K562 (cell line): ENCODE measurements around the gene UBA7. TPM values are rescaled to one million over a fixed set of nuclear protein-coding genes. Genes with fewer than 3 reads are reported as not detected.
A peak's percentile ranks its signal among the peaks of the same experiment; 100 is the strongest.

Experiments
- BMI1 ChIP-seq: fragments of 150-350 bp; IDR thresholded peaks from 2 replicates; pipeline ENCODE4 v1.6.1; 2014; ENCODE audit warnings: low read length
- DMBX1 ChIP-seq: fragments of 250-450 bp; sonication (Bioruptor Pico); IDR thresholded peaks from 2 replicates; pipeline ENCODE4 v1.8.0; 2022; ENCODE audit warnings: inconsistent platforms, mild to moderate bottlenecking, moderate library complexity, borderline replicate concordance
- KLF10 ChIP-seq: fragments of 250-450 bp; sonication (Bioruptor Pico); IDR thresholded peaks from 2 replicates; pipeline ENCODE4 v1.6.1; 2021; ENCODE audit warnings: matching md5 sums
- MEF2D ChIP-seq: conservative IDR thresholded peaks from 2 replicates; pipeline ENCODE4 v1.6.1; 2016; ENCODE audit warnings: low read depth, missing genetic modification characterization, missing compliant biosample characterization
- NRF1 ChIP-seq, 2 experiments: fragments of 450-650 bp; IDR thresholded peaks in 1 of 2; conservative IDR thresholded peaks in 1 of 2; 2 replicates each; pipeline ENCODE4 v1.6.1; 2014; ENCODE audit warnings: mild to moderate bottlenecking in 2 of 2
- PTBP1 ChIP-seq: fragments of 200-400 bp; formaldehyde crosslinking; IDR thresholded peaks from 2 replicates; pipeline ENCODE4 v1.6.1; 2017; ENCODE audit warnings: low read depth, low read length
- ZNF347 ChIP-seq: fragments of 450-650 bp; formaldehyde crosslinking; IDR thresholded peaks from 2 replicates; pipeline ENCODE4 v1.4.0; 2020; ENCODE audit warnings: low read depth, mild to moderate bottlenecking, moderate library complexity
- polyA plus RNA-seq, 8 experiments: library from polyadenylated mRNA; depleted of rRNA in 4 of 8; stranded (reverse) in 5 of 8; unstranded in 3 of 8; fragments of >200 nt; fragmentation: Nextera tagmentation in 2 of 8; fragmentation: Illumina TruSeq in 1 of 8; extraction: Ambion mirVana in 2 of 8; extraction: Trizol in 1 of 8; gene quantifications; 2 replicates each; pipeline versions ENCODE4 v1.2.1 to v1.2.3, GENCODE V29; 2011 to 2014; ENCODE audit warnings: inconsistent platforms in 1 of 8, missing spikeins in 1 of 8
- total RNA-seq, 7 experiments: library from RNA; depleted of rRNA in 6 of 7; stranded (reverse); fragments of >200 nt in 6 of 7; fragmentation: Illumina TruSeq in 2 of 7; extraction: Trizol in 2 of 7; gene quantifications; 2 replicates each; pipeline versions ENCODE4 v1.2.1 to v1.2.3, GENCODE V29; 2011 to 2021; ENCODE audit warnings: low replicate concordance in 1 of 7
- TF ChIP-seq, protein P1 (sequence below), 2 experiments: fragments of 450-650 bp in 1 of 2; sonication (generic) in 1 of 2; formaldehyde crosslinking in 1 of 2; IDR thresholded peaks; 2 replicates each; pipeline versions ENCODE4 v1.7.1 to v1.9.0; 2016 to 2022; ENCODE audit warnings: inconsistent platforms in 1 of 2, mild to moderate bottlenecking in 1 of 2, missing genetic modification reagents in 1 of 2
- TF ChIP-seq, protein P2 (sequence below): sonication (generic); formaldehyde crosslinking; IDR thresholded peaks from 2 replicates; pipeline ENCODE4 v1.8.0; 2023; ENCODE audit warnings: mild to moderate bottlenecking, missing genetic modification reagents
- TF ChIP-seq, protein P3 (sequence below), 2 experiments: fragments of 200-800 bp in 1 of 2; sonication (Bioruptor generic) in 1 of 2; sonication (generic) in 1 of 2; formaldehyde crosslinking in 1 of 2; IDR thresholded peaks in 1 of 2; conservative IDR thresholded peaks in 1 of 2; 2 replicates each; pipeline versions ENCODE4 v1.5.0 to v1.6.1; 2016 to 2020; ENCODE audit warnings: missing compliant biosample characterization in 1 of 2, missing genetic modification characterization in 1 of 2, missing genetic modification reagents in 1 of 2

Gene UBA7
- total and polyA plus RNA-seq, 9 of the 15 experiments (the other 6 are each of a cell fraction or from before 2014, with no cell fraction given): 0.17 to 3.3 (median 2.0) TPM

DNA sequence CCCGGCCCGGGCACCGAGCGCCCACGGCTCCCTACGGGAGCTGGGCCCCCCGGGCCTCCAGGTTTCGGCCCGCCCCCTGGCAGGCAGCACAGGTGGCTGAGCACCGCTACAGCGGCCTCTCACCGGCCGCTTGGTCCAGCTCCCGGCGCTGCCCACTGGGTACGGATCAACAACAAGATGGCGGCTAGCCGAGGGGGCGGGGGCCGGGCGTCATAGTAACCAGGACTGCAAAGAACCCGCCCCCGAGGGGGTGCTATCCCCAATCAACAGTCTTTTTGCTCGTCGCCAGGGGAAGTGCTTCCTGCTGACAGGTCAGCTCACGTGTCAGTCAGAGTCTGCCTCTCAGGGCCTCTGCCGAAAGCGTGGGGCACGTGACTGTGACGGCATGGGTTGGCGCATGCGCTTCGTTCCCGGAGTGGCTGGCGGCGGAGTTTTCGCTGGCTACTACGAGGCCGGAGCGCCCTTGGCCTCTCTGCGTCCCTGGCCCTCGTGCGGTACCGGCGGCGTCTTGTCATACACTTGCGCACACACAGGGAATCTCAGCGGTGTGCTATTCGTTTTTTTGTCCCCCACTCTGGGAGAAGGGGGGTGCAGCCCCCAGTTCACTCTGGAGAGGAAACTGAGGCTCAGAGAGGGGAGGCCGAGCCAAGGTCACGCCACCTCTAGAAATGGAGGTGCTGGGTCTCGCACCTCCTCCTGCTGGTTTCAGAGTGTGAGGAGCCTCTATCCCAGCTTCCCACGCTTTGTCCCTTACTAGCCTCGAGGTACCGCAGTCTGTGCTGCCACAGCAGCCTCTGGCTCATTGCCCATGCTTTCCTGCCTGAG lies 27.2 kb downstream of the UBA7 start, which contains the start of gene IP6K1 (continued):
- TF ChIP-seq, protein P1, sequence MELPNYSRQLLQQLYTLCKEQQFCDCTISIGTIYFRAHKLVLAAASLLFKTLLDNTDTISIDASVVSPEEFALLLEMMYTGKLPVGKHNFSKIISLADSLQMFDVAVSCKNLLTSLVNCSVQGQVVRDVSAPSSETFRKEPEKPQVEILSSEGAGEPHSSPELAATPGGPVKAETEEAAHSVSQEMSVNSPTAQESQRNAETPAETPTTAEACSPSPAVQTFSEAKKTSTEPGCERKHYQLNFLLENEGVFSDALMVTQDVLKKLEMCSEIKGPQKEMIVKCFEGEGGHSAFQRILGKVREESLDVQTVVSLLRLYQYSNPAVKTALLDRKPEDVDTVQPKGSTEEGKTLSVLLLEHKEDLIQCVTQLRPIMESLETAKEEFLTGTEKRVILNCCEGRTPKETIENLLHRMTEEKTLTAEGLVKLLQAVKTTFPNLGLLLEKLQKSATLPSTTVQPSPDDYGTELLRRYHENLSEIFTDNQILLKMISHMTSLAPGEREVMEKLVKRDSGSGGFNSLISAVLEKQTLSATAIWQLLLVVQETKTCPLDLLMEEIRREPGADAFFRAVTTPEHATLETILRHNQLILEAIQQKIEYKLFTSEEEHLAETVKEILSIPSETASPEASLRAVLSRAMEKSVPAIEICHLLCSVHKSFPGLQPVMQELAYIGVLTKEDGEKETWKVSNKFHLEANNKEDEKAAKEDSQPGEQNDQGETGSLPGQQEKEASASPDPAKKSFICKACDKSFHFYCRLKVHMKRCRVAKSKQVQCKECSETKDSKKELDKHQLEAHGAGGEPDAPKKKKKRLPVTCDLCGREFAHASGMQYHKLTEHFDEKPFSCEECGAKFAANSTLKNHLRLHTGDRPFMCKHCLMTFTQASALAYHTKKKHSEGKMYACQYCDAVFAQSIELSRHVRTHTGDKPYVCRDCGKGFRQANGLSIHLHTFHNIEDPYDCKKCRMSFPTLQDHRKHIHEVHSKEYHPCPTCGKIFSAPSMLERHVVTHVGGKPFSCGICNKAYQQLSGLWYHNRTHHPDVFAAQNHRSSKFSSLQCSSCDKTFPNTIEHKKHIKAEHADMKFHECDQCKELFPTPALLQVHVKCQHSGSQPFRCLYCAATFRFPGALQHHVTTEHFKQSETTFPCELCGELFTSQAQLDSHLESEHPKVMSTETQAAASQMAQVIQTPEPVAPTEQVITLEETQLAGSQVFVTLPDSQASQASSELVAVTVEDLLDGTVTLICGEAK (IDR thresholded peaks at IDR 0.05): peak; percentile 69
- TF ChIP-seq, protein P1 (CRISPR knock-in tag; IDR thresholded peaks at IDR 0.05): no peak
- TF ChIP-seq PTBP1 (no peak), DMBX1 (CRISPR knock-in tag) (peak; percentile 73), ZNF347 (CRISPR knock-in tag) (no peak), NRF1 (conservative IDR thresholded peaks at IDR 0.05 in 1 of 2, IDR thresholded peaks at IDR 0.05 in 1 of 2) (peak; percentile 97 to 98), BMI1 (peak; percentile 59; the same call in 1 of the 2 replicates), KLF10 (CRISPR knock-in tag) (no peak), MEF2D (tag) (0 out of 2 replicates have a peak, but pooled peaks have one; percentile 67)
- TF ChIP-seq, protein P2, sequence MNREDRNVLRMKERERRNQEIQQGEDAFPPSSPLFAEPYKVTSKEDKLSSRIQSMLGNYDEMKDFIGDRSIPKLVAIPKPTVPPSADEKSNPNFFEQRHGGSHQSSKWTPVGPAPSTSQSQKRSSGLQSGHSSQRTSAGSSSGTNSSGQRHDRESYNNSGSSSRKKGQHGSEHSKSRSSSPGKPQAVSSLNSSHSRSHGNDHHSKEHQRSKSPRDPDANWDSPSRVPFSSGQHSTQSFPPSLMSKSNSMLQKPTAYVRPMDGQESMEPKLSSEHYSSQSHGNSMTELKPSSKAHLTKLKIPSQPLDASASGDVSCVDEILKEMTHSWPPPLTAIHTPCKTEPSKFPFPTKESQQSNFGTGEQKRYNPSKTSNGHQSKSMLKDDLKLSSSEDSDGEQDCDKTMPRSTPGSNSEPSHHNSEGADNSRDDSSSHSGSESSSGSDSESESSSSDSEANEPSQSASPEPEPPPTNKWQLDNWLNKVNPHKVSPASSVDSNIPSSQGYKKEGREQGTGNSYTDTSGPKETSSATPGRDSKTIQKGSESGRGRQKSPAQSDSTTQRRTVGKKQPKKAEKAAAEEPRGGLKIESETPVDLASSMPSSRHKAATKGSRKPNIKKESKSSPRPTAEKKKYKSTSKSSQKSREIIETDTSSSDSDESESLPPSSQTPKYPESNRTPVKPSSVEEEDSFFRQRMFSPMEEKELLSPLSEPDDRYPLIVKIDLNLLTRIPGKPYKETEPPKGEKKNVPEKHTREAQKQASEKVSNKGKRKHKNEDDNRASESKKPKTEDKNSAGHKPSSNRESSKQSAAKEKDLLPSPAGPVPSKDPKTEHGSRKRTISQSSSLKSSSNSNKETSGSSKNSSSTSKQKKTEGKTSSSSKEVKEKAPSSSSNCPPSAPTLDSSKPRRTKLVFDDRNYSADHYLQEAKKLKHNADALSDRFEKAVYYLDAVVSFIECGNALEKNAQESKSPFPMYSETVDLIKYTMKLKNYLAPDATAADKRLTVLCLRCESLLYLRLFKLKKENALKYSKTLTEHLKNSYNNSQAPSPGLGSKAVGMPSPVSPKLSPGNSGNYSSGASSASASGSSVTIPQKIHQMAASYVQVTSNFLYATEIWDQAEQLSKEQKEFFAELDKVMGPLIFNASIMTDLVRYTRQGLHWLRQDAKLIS (CRISPR knock-in tag): no peak
- TF ChIP-seq, protein P3, sequence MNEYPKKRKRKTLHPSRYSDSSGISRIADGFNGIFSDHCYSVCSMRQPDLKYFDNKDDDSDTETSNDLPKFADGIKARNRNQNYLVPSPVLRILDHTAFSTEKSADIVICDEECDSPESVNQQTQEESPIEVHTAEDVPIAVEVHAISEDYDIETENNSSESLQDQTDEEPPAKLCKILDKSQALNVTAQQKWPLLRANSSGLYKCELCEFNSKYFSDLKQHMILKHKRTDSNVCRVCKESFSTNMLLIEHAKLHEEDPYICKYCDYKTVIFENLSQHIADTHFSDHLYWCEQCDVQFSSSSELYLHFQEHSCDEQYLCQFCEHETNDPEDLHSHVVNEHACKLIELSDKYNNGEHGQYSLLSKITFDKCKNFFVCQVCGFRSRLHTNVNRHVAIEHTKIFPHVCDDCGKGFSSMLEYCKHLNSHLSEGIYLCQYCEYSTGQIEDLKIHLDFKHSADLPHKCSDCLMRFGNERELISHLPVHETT (CRISPR knock-in tag; conservative IDR thresholded peaks at IDR 0.05 in 1 of 2, IDR thresholded peaks at IDR 0.05 in 1 of 2): peak in 1 of 2 experiments; percentile 80; a peak in 2 of 4 replicates
